ENCODE data around the gene NMT1. TPM values are rescaled to one million over a fixed set of nuclear protein-coding genes. Genes with fewer than 3 reads are reported as not detected.

NMT1 gene
- 55.5 and 80.2 TPM in 2 replicates for total RNA-seq

DNA sequence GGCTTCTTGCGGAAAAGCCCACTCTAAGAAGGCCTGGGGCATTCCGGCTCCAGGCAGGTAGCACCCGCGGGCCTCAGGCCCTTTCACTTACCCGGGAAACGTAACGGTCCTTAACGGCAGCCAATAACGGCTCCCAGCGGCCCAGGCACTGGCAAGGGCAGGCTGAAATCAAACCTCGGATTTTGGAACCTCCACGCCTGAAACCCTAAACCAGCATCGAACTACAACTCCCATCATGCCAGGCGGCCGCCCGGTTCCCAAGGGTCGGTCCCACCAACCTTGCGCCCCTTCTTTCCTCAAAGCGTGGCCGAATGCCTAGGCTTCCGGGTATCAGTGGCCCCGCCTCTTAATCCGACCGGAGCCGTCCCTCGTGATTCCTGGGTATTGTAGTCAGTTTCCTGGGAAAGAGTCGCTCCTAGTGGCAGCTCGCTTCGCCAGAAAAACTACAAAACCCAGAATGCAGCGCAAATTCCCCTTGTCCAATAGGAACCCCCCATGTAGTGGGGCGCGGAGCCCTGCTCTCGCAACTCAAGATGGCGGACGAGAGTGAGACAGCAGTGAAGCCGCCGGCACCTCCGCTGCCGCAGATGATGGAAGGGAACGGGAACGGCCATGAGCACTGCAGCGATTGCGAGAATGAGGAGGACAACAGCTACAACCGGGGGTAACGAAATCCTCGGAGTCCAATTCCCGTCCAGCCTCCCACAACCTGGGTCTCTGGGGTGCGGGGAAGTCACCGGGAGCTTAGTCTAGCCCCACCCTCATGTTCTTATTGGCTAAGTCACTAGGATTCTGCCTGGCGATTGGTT is at the start of gene NMT1:
NMT1 (plus strand) TSS at position 521 of the 809 bp plus-strand sequence; CDS start at position 534, 13 bp downstream.

DNA sequence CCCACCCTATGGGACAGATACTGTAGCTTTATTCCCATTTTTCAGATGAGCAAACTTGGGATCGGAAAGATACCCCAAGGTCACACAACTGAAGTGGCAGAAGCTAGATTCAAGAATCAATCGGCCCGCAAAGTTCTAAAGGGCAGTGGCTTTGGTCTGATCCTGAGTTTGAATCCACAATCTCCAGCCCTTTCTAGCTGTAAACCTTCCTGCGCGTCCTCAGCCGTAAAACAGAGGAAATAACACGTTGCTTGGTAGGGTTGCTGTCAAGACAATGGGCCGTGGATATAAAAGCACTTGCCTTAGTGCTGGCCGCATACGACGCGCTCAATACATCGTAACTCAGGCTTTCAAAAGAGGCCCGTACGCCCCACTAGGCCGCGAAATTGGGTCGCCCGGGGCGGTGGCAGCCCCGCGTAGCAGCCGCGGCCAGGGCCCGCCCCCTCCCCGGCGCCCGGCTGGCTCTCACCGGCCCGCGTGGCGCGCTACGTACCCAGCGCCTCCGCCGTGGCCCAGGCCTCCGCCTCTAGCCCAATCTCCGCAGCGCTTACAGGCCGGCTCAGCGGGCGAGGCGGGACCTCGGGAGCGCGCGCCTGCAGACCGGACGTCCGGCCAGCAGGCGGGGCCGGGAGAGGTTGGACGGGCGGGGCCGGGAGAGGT is 9.9 kb upstream of the NMT1 start, which contains the start of gene DCAKD:
DCAKD (minus strand) TSS at position 573 of the 660 bp plus-strand sequence. CDS start 16,747 bp downstream, outside the sequence.

DNA sequence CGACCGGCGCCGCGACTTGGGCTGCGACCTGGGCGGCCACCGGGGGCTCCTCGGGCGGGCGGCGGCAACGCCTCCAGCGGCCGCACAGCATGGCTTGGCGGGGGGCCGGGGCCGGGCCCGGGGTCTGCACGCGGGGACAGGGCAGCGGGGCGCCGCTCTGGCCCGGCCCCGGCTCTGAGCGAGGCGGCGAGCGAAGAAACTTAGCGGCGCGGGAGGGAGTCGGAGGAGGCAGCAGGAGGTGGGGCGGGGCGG is 71.1 kb downstream of the NMT1 start, which contains the start of gene PLCD3:
PLCD3 (minus strand) TSS at position 196 of the 252 bp plus-strand sequence; CDS start at position 91, 105 bp downstream.

DNA sequence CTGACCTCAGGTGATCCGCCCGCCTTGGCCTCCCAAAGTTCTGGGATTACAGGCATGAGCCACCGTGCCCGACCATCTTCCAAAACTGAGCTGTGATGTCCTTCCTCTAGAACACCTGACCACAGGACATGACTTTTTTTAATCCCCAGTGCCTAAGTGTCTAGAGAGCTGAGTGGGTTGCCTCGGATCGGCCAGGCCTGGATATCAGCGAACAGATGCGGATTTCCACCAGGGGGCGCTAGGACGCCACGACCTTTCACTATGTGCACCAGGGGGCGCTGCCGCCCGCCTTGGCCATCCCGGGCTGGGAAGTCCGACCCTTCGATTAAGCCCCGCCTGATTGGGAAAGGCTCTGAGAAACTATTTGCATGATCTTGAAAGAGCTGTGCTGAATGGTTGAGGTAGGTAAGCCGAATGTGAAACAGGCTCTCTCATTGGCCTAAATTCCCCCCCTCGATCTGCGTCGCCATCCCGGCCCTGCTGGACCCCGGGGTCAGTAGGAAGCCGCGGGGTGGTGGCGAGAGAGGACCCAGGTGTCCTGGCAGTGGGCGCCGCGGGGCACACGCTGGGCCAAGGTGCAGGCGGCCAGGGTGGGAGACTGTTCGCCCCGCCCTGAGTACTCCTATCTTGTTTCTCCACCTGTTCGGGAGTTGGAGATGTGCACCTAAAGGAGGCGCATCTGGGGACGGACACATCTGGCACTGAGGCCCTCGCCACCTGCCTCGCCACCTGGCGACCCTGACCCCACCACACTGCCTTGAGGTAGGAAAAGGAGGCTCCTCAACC is 74.3 kb downstream of the NMT1 start, which contains the start of gene ACBD4:
ACBD4 (plus strand) TSS at position 496 of the 786 bp plus-strand sequence. CDS start 458 bp downstream, outside the sequence.

DNA sequence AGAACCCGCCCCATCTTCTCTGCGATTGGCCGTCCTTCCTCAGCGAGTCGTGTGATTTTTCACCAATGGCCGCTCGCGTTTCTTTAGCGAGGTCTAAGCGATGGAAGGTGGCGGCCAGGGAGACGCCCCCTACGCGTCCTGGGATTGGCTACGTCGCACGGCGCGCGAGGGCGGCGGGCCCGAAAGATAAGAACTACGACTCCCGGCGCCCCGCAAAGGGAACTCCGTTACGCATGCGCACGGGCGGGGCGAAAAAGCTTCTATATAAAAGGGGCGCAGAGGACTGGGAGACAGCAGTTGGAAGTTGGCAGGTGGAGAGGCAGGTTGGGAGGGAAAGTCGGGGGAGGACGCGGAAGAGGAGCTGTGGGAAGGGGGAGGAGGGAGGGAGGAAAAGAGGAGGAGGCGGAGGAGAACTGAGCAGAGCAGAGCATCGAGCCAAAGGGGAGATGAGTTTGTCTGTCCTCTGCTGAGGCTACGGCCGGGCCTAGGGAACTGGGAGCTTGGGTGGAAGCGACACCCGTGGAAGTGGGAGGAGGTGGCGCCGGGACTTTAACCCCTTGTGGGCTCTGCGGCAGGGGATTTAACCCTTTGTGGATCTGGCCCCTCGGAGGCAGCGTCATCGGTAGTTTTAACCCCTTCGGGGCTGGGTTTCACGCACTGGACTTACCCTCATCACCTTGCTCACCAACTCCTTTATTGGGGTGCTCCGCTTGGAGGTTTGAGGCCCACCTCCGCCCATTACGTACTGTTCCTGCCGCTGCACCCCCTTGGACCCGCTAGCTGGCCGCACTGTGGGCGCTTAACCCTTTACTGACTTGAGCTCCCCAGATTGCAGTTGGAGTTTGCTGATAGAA is 87.3 kb downstream of the NMT1 start, which contains the start of gene HEXIM1:
HEXIM1 (plus strand) TSS at position 293 of the 854 bp plus-strand sequence. CDS start 716 bp downstream, outside the sequence.

Other genes with a start within 250 kb of the NMT1 start
- gene GJC1, start 231.0 kb upstream of the NMT1 start, total RNA-seq: 10.2 and 12.6 TPM in 2 replicates
- gene HIGD1B, start 213.4 kb upstream of the NMT1 start, total RNA-seq: not detected in 2 replicates
- 68.9 and 75.3 TPM in 2 replicates for gene EFTUD2, start 161.9 kb upstream of the NMT1 start, total RNA-seq
- gene GFAP, start 145.8 kb upstream of the NMT1 start, total RNA-seq: 0.16 and 0.17 TPM in 2 replicates
- gene KIF18B, start 113.5 kb upstream of the NMT1 start, total RNA-seq: 0.32 and 0.77 TPM in 2 replicates
- 0.32 and 1.1 TPM in 2 replicates for gene C1QL1, start 93.0 kb upstream of the NMT1 start, total RNA-seq
- gene DCAKD, start 9.7 kb upstream of the NMT1 start, total RNA-seq: 30.9 and 39.3 TPM in 2 replicates
- 39.1 and 45.8 TPM in 2 replicates for gene PLCD3, start 71.2 kb downstream of the NMT1 start, total RNA-seq
- 5.8 and 7.4 TPM in 2 replicates for gene ACBD4, start 74.4 kb downstream of the NMT1 start, total RNA-seq
- gene HEXIM1, start 87.2 kb downstream of the NMT1 start, total RNA-seq: 5.5 and 8.7 TPM in 2 replicates
- gene HEXIM2, start 100.6 kb downstream of the NMT1 start, total RNA-seq: 13.8 and 17.3 TPM in 2 replicates
- gene FMNL1, start 160.6 kb downstream of the NMT1 start, total RNA-seq: 9.9 and 14.5 TPM in 2 replicates
- gene SPATA32, start 200.8 kb downstream of the NMT1 start, total RNA-seq: not detected in 2 replicates